Measurements from ENCODE around the gene HOXB3. TPM values are rescaled to one million over a fixed set of nuclear protein-coding genes. Genes with fewer than 3 reads are reported as not detected.
A peak's percentile ranks its signal among the peaks of the same experiment; 100 is the strongest.

Gene HOXB3
- polyA plus RNA-seq, 1 donor = 30.8 TPM

GRCh38 chr17:48603959-48604769 is 14.1 kb upstream of the HOXB3 start:
- DNase-seq = no peak
- 14% methylated on average over 1 of the region's 21 CpGs for WGBS (ENCODE audit: insufficient coverage, low lambda C conversion rate)
- peaks cover 30% of the 10 kb centered on the region for H3K4me1 ChIP-seq (ENCODE audit: control insufficient read depth, insufficient read depth, low read length)
- peaks cover 98% of the 10 kb centered on the region for H3K27me3 ChIP-seq (ENCODE audit: control insufficient read depth, insufficient read depth, low read length)
- H3K9me3 ChIP-seq (ENCODE audit: control insufficient read depth, low read depth, low read length) = peaks cover 6% of the 10 kb centered on the region
- peak overlapping the region; percentile 78 for H3K27ac ChIP-seq (ENCODE audit: low read length)
- peak overlapping the region; percentile 59 for H3K4me3 ChIP-seq (ENCODE audit: low read length)
- H3K36me3 ChIP-seq (ENCODE audit: control insufficient read depth, insufficient read depth, low read length) = no peaks in the 10 kb centered on the region

- WGBS (ENCODE audit: insufficient coverage, low lambda C conversion rate) = 18% methylated on average over 3 of the region's 35 CpGs
- Histone ChIP-seq H3K4me1 (ENCODE audit: control insufficient read depth, insufficient read depth, low read length) (peaks cover 42% of the 10 kb centered on the region), H3K27me3 (ENCODE audit: control insufficient read depth, insufficient read depth, low read length) (peaks cover 99% of the 10 kb centered on the region), H3K27ac (ENCODE audit: low read length) (no peak overlapping the region), H3K9me3 (ENCODE audit: control insufficient read depth, low read depth, low read length) (peaks cover 14% of the 10 kb centered on the region), H3K36me3 (ENCODE audit: control insufficient read depth, insufficient read depth, low read length) (no peaks in the 10 kb centered on the region), H3K4me3 (ENCODE audit: low read length) (peak overlapping the region; percentile 59)
- no peak for DNase-seq
These were observed 11.7 kb upstream of the HOXB3 start for GRCh38 chr17:48601539-48602425.

- 0% methylated on average over 1 of the region's 4 CpGs for WGBS (ENCODE audit: insufficient coverage, low lambda C conversion rate)
- no peak for DNase-seq
- no peaks in the 10 kb centered on the region for H3K36me3 ChIP-seq (ENCODE audit: control insufficient read depth, insufficient read depth, low read length)
- no peak overlapping the region for H3K27ac ChIP-seq (ENCODE audit: low read length)
- peaks cover 14% of the 10 kb centered on the region for H3K9me3 ChIP-seq (ENCODE audit: control insufficient read depth, low read depth, low read length)
- peaks cover 42% of the 10 kb centered on the region for H3K4me1 ChIP-seq (ENCODE audit: control insufficient read depth, insufficient read depth, low read length)
- H3K27me3 ChIP-seq (ENCODE audit: control insufficient read depth, insufficient read depth, low read length) = peaks cover 99% of the 10 kb centered on the region
- no peak overlapping the region for H3K4me3 ChIP-seq (ENCODE audit: low read length)
These were observed 11.1 kb upstream of the HOXB3 start for GRCh38 chr17:48601207-48601538.

- Histone ChIP-seq H3K36me3 (ENCODE audit: control insufficient read depth, insufficient read depth, low read length) (peaks cover under 1% of the 10 kb centered on the region), H3K4me1 (ENCODE audit: control insufficient read depth, insufficient read depth, low read length) (peaks cover 42% of the 10 kb centered on the region), H3K9me3 (ENCODE audit: control insufficient read depth, low read depth, low read length) (peaks cover 13% of the 10 kb centered on the region), H3K27ac (ENCODE audit: low read length) (peak overlapping the region; percentile 39), H3K27me3 (ENCODE audit: control insufficient read depth, insufficient read depth, low read length) (peaks cover 99% of the 10 kb centered on the region), H3K4me3 (ENCODE audit: low read length) (no peak overlapping the region)
- WGBS (ENCODE audit: insufficient coverage, low lambda C conversion rate) = no CpG with 5 or more reads among the region's 17 CpGs
- no peak for DNase-seq
These were observed 10.4 kb upstream of the HOXB3 start for GRCh38 chr17:48600244-48601098.

- H3K9me3 ChIP-seq (ENCODE audit: control insufficient read depth, low read depth, low read length) = peaks cover 15% of the 10 kb centered on the region
- peak overlapping the region; percentile 47 for H3K27ac ChIP-seq (ENCODE audit: low read length)
- H3K4me1 ChIP-seq (ENCODE audit: control insufficient read depth, insufficient read depth, low read length) = peaks cover 49% of the 10 kb centered on the region
- H3K27me3 ChIP-seq (ENCODE audit: control insufficient read depth, insufficient read depth, low read length) = peaks cover 99% of the 10 kb centered on the region
- no peak for DNase-seq
- no peak overlapping the region for H3K4me3 ChIP-seq (ENCODE audit: low read length)
- WGBS (ENCODE audit: insufficient coverage, low lambda C conversion rate) = no CpG with 5 or more reads among the region's 5 CpGs
- peaks cover 6% of the 10 kb centered on the region for H3K36me3 ChIP-seq (ENCODE audit: control insufficient read depth, insufficient read depth, low read length)
These were observed 9.3 kb upstream of the HOXB3 start for GRCh38 chr17:48599354-48599753.

- peak overlapping the region; percentile 59 for H3K4me3 ChIP-seq (ENCODE audit: low read length)
These were observed 8.7 kb upstream of the HOXB3 start for GRCh38 chr17:48598736-48599135.

GRCh38 chr17:48597778-48598631 is 8.0 kb upstream of the HOXB3 start:
- H3K9me3 ChIP-seq (ENCODE audit: control insufficient read depth, low read depth, low read length) = peaks cover 15% of the 10 kb centered on the region
- H3K36me3 ChIP-seq (ENCODE audit: control insufficient read depth, insufficient read depth, low read length) = peaks cover 6% of the 10 kb centered on the region
- H3K27me3 ChIP-seq (ENCODE audit: control insufficient read depth, insufficient read depth, low read length) = peaks cover 98% of the 10 kb centered on the region
- WGBS (ENCODE audit: insufficient coverage, low lambda C conversion rate) = 0% methylated on average over 7 of the region's 68 CpGs
- H3K27ac ChIP-seq (ENCODE audit: low read length) = peak overlapping the region; percentile 47
- H3K4me3 ChIP-seq (ENCODE audit: low read length) = peak overlapping the region; percentile 59
- DNase-seq = peak in 1 of 2 donors; percentile 64
- peaks cover 49% of the 10 kb centered on the region for H3K4me1 ChIP-seq (ENCODE audit: control insufficient read depth, insufficient read depth, low read length)

More at GRCh38 chr17:48598736-48599135, 8.7 kb upstream of the HOXB3 start:
- peaks cover 49% of the 10 kb centered on the region for H3K4me1 ChIP-seq (ENCODE audit: control insufficient read depth, insufficient read depth, low read length)
- H3K36me3 ChIP-seq (ENCODE audit: control insufficient read depth, insufficient read depth, low read length) = peaks cover 6% of the 10 kb centered on the region
- H3K27me3 ChIP-seq (ENCODE audit: control insufficient read depth, insufficient read depth, low read length) = peaks cover 99% of the 10 kb centered on the region
- H3K27ac ChIP-seq (ENCODE audit: low read length) = peak overlapping the region; percentile 47
- no CpG with 5 or more reads among the region's 7 CpGs for WGBS (ENCODE audit: insufficient coverage, low lambda C conversion rate)
- H3K9me3 ChIP-seq (ENCODE audit: control insufficient read depth, low read depth, low read length) = peaks cover 12% of the 10 kb centered on the region
- no peak for DNase-seq

GRCh38 chr17:48597528-48597777 is 7.4 kb upstream of the HOXB3 start:
- WGBS (ENCODE audit: insufficient coverage, low lambda C conversion rate) = no CpG with 5 or more reads among the region's 16 CpGs
- Histone ChIP-seq H3K4me3 (ENCODE audit: low read length) (peak overlapping the region; percentile 59), H3K4me1 (ENCODE audit: control insufficient read depth, insufficient read depth, low read length) (peaks cover 49% of the 10 kb centered on the region), H3K9me3 (ENCODE audit: control insufficient read depth, low read depth, low read length) (peaks cover 16% of the 10 kb centered on the region), H3K36me3 (ENCODE audit: control insufficient read depth, insufficient read depth, low read length) (peaks cover 6% of the 10 kb centered on the region), H3K27me3 (ENCODE audit: control insufficient read depth, insufficient read depth, low read length) (peaks cover 99% of the 10 kb centered on the region), H3K27ac (ENCODE audit: low read length) (peak overlapping the region; percentile 47)
- no peak for DNase-seq

- H3K4me1 ChIP-seq (ENCODE audit: control insufficient read depth, insufficient read depth, low read length) = peaks cover 45% of the 10 kb centered on the region
- DNase-seq = peak in 1 of 2 donors; percentile 15
- peak overlapping the region; percentile 59 for H3K4me3 ChIP-seq (ENCODE audit: low read length)
- H3K36me3 ChIP-seq (ENCODE audit: control insufficient read depth, insufficient read depth, low read length) = peaks cover 6% of the 10 kb centered on the region
- peak overlapping the region; percentile 47 for H3K27ac ChIP-seq (ENCODE audit: low read length)
- peaks cover 99% of the 10 kb centered on the region for H3K27me3 ChIP-seq (ENCODE audit: control insufficient read depth, insufficient read depth, low read length)
- WGBS (ENCODE audit: insufficient coverage, low lambda C conversion rate) = 0% methylated on average over 5 of the region's 26 CpGs
- H3K9me3 ChIP-seq (ENCODE audit: control insufficient read depth, low read depth, low read length) = peaks cover 18% of the 10 kb centered on the region
These were observed 6.9 kb upstream of the HOXB3 start for GRCh38 chr17:48596735-48597527.

Measured in large intestine (tissue), 3 donors.